DMS153 (cell line): ENCODE results near the gene CDRT4.
"Not testable (repeated sequence)": the region's sequence is repeated elsewhere in the genome, so short reads cannot be mapped to it uniquely, and the experiment has no call there.

Experiments used
- DNase-seq: peaks from one replicate; lab custom pipeline; 2025; lab: John Stamatoyannopoulos, UW

CDRT4 gene

DNA sequence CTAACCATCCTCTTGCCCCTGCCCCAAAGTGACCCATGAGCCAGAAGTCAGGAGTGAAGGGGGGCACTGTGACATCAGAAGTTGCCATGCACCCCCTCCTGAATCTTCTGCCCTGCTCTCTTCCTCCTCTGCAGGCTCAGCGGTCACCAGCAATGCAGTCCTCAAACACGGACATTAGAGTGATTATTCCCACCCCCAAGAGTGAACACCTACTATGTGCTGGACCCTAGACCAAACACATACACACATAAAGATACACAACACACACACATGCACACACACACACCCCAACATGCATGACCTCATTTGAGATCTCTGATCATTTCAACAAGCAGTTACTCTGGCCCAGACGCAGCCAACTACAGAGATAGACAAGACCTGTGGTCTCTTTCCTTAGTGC, at the start of gene CDRT4:
Gene CDRT4, minus strand, starts transcription at position 30 of the 400 bp plus-strand sequence. CDS start 27,383 bp downstream, outside the sequence.
- no peak for DNase-seq

DNA sequence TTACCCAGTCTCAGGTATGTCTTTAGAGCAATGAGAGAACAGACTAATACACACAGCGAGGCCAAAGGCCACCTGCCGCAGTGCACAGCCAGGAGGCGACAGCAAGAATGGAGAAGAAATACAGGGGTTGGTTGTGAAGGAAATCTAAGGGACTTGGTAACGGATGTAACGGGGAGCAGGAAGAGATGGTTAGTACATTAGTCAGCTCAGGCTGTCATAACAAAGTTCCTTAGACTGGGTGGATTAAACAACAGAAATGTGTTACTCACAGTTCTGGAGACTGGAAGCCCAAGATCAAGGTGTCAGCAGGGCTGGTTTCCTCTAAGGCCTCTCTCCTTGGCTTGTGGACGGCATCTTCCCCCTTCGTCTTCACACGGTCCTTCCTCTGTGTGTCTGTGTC, 48.7 kb upstream of the CDRT4 start:
- no peak for DNase-seq

DNA sequence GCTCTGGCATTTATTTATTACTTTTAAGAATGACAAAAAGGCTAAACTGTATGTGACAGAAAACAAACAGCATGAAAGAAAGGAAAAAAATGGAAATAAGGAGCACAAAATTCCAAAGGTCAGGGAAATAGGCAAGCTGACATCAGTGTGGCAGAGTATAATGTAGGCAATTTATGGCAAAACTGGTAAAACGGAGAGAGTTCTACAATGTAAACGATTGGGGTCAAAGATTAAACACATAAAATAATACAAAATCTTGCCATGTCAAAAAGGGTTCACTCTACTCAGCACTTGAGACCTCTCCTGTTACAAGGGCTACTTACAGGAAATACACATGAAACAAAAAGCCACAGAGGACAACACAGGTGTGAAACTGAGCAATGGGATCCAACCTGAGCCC, 47.0 kb upstream of the CDRT4 start:
- no peak for DNase-seq

DNA sequence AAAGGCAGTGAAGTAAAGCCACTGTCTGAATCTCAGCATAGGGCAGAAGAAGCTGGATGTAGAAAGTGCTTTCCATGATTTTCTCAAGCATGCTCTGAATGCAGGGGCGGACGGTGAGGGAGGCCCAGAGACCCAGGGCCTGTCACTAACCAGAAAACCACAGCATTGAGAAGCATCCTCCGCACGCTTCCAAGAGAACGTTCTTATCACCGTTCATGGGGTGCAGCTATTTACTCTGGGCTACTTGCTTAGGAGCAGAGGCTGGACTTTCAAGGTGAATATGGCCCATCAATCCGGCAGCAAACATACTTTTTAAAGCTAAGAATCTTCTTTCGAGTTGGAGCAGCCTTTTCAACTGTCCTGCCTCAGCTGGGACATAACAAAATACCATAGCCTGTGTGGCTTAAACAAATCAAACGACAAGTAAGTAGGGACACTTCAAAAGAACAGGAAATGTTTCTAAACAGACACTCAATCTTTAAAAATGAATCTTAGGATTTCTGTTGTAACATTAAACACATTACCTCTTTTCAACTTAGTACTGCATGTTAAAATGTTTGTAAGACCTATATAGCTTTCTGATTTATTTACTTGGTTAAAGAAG, 46.5 kb upstream of the CDRT4 start:
- no peak for DNase-seq

DNA sequence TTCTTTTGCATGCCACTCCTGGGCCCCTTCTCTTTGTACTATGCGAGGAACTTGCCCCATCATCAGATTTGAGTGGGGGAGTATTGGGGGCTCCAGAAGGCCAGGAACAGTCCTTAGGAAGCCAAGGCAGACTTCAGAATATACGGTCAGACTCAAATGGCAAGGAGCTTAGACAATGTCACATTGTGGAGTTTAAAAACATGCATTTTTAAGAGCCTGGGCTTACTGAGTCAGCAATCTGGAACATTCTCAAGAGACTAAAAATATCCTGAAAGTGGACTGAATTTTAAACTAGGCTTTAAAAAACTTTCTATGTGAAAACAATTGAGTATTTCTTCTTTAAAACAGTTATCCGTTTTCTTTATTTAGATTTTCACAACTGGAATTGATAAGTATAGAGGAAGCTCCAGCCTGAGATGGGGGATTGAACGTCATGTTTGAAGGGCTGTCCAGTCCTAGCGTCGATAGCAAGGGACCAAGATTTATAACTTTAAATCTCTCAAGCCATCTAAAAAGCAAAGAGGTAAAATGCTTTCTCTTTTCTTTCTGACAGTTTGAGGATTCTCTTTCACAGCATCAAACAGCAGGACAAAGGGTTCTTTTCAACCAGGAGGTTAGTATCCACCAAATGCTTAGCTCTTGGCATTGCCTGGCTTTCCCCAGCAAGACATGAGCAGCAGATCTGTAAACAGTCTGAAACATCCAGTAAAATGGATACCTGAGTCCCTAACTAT, 45.8 kb upstream of the CDRT4 start:
- DNase-seq, result no peak

DNA sequence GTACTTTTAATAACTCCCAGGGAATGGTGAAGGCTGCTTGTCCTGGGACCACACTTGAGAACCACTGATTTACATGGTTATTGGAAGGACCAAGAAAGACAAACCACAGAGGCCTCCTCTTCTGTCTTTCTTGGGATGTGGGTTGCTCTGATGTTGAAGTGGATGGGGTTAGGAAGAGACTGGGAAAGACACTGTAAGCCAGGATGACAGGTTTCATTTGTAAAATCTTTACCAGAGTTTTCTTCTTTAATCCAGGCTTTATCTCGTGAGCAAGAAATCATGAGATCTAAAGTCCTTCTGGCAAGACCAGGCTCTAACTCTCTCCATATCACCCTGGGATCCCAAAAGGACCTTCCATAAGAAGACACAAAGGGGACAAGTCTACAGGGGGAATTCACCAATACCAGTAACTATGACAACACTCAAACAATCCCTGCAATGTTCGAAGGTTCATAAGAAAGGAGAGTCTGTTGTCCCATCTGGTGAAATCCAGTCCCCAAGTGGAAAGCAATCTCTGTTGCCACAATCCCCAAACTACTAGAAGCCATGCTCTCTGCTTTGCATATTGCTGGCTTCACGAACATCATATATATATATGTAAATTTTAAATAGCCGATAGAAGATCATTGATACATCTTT, 44.8 kb upstream of the CDRT4 start:
- DNase-seq, result no peak

DNA sequence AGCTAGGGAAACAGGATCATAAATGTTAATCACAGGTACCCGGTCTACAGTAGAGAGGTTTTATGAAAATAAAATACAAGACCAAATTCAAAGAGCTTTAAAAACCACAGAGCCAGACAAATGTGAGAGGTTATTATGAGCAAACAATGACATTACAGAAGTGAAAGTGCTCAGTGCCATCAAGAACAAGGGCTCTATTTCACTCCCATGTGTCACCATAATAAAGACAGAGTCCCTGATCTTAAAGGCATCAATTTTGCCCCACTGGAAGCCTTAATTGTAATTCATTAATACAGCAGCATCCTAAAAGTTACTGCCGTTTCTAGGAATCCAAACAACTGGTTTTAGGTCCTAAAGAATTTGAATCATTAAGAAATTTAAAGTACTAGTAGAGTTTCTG, 43.7 kb upstream of the CDRT4 start:
- no peak for DNase-seq

DNA sequence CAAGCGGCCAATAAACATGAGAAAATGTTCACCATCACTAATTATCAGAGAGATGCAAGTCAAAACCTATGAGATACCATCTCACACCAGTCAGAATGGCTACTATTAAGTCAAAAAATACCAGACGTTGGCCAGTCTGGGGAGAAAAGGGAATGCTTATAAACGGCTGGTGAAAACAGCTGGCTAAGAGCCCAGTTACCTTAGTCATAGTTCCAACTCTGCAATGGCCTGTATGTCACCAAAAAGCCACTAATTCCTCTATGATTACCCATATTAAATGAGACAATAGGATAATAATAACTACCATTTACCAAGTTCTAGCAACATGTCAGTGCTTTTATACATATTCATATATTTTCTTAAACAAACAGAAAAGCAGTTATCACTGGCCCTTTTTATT, 42.9 kb upstream of the CDRT4 start:
- DNase-seq, result no peak

DNA sequence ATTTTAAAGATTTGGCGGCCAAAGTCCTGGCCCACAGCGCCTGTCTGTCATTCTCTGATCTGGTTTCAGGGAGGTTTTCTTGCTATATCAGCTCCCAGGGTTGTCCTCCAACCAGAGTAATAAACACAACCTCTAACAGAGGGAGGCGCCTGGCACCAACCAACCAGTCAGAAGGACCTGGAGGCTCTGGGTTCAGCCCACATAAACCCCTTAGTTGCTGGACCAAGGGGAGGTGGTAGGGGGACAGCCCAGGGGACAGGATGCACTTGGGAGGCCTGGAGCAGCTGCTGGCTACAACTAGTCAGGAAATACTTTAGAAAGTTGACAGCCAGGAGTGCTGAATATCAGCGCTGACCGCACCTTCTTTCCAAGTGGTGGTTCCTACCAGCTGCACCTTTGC, 41.7 kb upstream of the CDRT4 start:
- DNase-seq, result no peak

DNA sequence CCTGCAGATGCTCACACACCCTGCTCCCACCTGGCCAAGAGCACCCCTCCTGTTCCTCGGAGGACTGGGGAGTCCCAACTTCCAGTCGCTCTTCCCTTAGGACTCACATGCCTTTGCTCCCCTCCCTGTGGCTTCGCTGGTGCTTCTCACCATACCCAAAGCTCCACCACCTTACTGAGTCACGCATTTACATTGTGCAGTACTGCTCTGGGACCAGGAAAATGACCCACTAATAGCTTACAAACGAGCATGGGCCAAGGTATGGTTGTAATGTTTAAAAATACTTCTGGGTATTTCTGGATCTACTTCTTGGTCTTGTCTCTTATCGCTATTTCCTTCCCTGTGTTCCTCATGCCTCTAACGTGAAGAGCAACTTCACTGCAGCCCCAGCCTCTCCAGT, 41.0 kb upstream of the CDRT4 start:
- no peak for DNase-seq

DNA sequence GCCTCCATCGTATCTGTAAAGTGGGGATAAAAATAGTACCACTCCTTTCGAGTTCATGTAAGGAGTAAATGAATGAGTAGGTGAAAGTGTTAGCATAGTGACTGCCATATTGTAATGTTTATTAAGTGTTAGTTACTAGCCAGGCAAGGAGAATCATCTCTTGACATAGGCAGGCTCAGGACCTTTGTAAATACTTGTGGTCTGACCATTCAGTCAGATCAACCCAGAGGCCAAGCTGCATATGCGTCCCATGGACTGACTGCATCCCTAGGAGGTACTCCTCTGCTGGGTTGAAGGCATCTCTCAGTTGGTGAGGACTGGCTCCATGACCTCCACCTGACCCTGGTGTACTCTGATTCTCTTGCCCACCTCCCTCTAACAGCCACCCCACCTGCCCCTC, 40.5 kb upstream of the CDRT4 start:
- no peak for DNase-seq

DNA sequence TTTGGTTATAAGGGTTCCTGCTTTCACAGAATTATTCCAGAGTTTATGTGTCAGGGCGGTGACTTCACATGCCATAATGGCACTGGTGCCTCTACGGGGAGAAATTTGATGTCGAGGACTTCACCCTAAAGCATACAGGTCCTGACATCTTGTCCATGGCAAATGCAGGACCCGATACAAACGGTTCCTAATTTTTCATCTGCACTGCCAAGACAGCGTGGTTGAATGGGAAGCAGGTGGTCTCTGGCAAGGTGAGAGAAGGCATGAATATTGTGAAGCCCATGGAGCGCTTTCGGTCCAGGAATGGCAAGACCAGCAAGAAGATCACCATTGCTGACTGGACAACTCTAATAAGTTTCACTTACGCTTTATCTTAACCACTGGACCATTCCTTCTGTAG, 39.6 kb upstream of the CDRT4 start:
- no peak for DNase-seq

DNA sequence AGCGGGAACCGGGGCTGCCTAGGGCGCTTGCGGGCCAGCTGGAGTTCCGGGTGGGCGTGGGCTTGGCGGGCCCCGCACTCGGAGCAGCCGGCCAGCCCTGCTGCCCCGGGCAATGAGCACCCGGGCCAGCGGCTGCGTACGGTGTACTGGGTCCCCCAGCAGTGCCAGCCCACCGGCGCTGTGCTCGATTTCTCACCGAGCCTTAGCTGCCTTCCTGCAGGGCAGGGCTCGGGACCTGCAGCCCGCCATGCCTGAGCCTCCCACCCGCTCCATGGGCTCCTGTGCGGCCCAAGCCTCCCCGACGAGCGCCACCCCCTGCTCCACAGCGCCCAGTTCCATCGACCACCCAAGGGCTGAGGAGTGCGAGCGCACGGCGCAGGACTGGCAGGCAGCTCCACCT, 38.3 kb upstream of the CDRT4 start:
- DNase-seq, result not testable (repeated sequence)

DNA sequence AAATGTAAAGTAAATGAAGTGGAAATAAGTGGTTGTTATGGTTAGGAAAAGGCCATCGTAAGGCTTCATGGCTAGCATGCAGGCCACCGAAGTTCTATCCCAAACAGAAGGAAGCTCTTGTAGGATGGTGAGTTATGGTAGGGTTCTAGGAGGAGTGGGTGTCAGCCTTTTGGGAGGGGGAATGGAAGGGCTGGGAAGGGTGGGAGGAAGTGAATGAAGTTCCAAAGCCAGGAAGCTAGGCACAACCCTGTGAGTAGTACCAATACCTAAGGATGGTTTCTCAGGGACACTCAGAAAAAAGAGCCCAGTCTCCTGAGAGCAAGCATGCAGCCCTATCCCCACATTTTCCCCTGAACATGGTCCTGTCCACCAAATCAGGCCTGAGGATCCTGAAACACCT, 36.3 kb upstream of the CDRT4 start:
- DNase-seq, result no peak

DNA sequence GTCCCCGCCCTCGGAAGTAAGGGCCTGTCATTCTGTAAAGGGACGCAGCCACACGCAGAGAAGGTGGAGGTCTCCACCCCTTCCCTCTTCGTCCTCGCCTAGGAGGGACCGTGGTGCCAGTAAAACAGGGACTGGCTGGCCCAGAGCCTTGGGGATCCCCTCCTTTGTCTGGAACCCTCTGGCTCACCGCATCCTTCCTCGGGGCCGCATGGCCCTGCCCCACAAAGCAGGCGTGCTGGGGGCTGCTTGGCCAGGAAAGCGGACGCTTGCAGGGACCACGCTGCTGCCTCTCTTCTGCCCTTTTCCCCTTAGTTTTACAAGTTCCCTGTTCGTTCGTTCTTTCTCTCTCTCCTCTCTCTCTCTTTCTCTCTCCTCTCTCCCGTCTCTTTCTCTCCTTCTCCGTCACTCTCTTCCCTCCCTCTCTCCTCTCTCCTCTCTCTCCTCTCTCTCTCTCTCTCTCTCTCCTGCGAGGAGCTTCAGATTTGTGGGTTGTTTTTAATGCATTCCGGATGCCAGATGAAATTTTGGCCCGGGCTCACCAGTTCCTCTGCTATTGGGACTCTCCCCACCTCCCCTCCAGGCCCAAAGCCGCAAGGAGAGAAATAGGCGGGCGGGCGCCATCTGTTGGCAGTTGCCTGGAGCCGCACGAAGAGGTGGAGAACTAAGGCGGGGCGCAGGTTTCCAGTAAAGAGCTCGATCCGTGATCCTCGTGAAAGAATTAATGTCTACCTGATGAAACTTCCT, 35.1 kb upstream of the CDRT4 start:
- peak; percentile 23 for DNase-seq

DNA sequence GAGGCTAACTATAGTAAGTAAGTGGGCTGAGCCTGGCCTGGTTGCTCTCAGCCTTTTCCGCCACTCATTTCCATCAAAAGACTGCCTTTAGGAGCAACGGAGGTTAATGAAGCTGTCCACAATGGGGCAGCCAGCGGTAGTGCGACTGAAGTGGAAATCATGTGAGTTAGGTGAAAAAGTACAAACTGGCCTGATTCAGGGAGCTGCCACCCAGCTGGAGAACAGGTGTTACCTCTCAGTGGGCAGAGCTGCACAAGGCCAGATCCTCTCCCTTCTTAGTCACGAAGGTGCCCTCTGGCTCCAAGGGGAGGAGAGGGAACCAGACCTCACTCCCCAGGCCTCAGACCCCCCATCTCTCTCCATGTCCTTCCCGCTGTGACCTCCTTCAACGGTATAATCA, 34.4 kb upstream of the CDRT4 start:
- no peak for DNase-seq

DNA sequence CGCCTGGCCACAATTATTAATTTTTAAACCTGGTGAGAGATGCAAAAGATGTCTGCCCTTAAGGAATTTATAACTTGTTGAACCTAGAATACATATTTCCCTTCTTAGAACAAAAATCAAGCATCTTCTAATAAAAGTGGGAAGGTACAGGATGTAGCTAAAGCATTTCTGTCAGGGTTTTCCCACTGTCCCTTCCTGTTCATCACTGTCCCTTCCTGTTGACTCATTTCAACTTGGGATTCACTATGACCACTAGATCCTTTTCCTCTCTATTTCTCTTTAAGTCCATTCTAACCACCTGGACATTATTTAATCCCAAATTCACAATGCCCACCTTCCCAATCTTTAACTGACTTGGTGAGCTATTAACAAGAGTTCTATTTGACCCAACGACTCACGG, 33.9 kb upstream of the CDRT4 start:
- no peak for DNase-seq

DNA sequence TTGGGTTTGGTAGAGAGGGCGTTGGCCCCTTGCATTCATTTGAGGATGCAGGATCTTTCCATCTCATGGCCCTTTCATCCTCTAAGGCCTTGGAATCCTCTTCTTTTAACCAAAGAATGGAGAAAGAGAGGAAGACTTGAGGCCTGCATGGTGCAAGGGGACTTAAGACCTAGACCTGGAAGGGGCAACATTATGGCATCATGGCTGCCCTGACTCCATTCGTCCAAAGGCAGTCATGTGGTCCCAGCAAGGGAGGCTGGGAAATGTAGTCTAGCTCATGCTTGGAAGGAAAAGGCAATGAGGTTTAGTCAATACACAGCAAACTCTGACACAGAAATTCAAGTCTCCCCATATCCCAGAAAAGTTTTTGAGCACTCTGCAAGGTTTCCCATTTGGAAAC, 30.7 kb upstream of the CDRT4 start:
- no peak for DNase-seq

DNA sequence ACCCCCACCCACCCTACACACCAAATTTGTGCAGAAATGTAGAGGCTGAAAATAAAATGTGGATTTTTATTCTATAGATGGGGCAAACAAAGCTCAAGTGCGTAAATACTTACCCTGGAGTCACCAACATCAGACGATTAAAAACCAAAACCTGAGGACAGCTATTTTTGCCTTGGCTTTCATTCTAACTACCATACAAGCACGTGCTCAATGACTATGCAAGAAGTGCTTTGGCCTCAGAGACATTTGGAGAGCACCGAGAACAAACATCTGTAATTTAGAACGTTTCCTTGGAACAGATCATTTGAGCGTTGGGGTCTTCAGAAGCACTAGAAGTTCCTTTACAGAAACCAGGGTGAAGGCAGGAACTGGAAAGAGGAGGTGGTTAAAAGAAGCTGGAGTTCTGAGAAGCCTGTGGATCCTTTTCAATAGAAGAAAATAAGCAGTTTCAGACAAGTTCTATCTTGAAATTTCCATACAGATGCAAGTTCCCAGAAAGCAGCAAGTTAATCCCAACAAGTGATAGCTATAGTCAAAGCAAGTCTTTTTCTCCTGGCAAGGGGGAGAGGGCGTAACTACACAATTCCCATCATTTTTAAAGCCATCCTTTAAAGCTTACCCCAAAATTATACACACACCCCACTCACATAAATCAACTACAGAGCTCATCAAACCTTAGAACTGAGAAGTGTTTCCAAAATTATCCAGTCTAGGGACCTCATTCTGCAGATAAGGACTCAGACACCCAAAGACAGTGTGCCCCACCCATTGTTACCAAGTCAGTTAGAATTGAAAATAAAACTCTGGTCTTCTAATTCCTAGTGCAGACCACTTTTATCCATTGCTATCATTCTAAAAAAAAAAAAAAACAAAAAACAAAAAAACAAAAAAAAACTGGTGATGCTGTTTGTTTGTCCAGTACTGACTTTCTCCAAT, 29.6 kb upstream of the CDRT4 start:
- DNase-seq, result no peak

DNA sequence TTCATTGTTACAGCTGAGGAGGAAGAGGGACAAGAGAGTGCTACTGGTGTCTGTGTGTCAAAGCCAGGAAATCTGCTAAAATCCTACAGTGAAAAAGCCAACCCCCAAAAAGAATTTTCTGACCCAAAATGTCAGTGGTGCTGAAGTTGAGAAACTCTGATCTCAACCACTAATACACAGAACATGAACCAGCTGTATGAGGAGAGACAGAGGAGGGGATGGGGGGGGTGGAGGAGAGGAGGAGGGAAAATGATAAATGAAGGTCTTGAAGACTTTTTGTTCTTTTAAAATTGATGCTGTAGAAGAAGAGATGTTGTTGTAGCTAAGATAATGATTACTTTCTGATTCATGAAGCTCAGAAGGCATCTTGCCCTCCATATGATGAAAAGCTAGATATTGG, 27.4 kb upstream of the CDRT4 start:
- DNase-seq, result no peak

DNA sequence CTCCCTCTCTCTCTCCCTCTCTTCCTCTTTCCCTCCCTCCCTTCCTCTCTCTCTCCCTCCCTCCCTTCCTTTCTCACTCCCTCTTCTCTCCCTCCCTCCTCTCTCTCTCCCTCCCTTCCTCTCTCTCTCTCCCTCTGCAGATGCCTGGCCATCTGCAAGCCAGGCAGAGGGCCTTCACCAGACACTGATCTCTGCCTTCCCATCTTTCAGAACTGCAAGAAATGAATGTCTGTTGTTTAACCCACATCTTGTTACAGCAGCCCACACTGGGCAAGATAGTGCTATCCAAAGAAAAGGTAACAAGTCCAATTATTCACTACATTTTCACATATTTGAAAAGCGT, 26.2 kb upstream of the CDRT4 start:
- DNase-seq, result no peak
